Neuronal stem cell (in vitro differentiated cells): ENCODE measurements around the gene SNRNP35.

ENCODE experiments used
- DNase-seq: peaks from one replicate; pipeline ENCODE4 v3.0.0-alpha.2; 2013; ENCODE audit warnings: low spot score
- H2AFZ ChIP-seq: one replicate; pipeline ENCODE4 v1.6.1; 2013; ENCODE audit warnings: mild to moderate bottlenecking, low read length, inconsistent platforms
- H2AK5ac ChIP-seq: 2 replicates; pipeline ENCODE4 v1.6.1; 2013; ENCODE audit warnings: low read depth, mild to moderate bottlenecking, inconsistent platforms, low read length, moderate library complexity, mixed read lengths
- H2BK120ac ChIP-seq: 2 replicates; pipeline ENCODE4 v1.6.1; 2013; ENCODE audit warnings: low read depth, mild to moderate bottlenecking, inconsistent platforms, low read length, moderate library complexity, mixed read lengths
- H2BK12ac ChIP-seq: one replicate; pipeline ENCODE4 v1.6.1; 2013; ENCODE audit warnings: low read length, inconsistent platforms
- H2BK15ac ChIP-seq: 2 replicates; pipeline ENCODE4 v1.6.1; 2013; ENCODE audit warnings: mild to moderate bottlenecking, low read length, inconsistent platforms, mixed read lengths
- H2BK5ac ChIP-seq: one replicate; pipeline ENCODE4 v1.6.1; 2013; ENCODE audit warnings: inconsistent platforms, mild to moderate bottlenecking, low read length, moderate library complexity
- H3K14ac ChIP-seq: one replicate; pipeline ENCODE4 v1.6.1; 2013; ENCODE audit warnings: low read length, inconsistent platforms
- H3K18ac ChIP-seq: 2 replicates; pipeline ENCODE4 v1.6.1; 2013; ENCODE audit warnings: low read length, inconsistent platforms
- H3K23ac ChIP-seq: 2 replicates; pipeline ENCODE4 v1.6.1; 2013; ENCODE audit warnings: low read depth, mild to moderate bottlenecking, mixed read lengths, low read length, inconsistent platforms; ENCODE audit not compliant: poor library complexity
- H3K27ac ChIP-seq: replicated peaks from 3 replicates; pipeline ENCODE4 v1.5.1; 2013; ENCODE audit warnings: low read length, inconsistent platforms
- H3K27me3 ChIP-seq, 3 experiments: 2 replicates each; pipeline ENCODE4 v1.6.1; 2013; ENCODE audit warnings: low read length in 3 of 3, mild to moderate bottlenecking in 2 of 3, inconsistent platforms in 1 of 3, low read depth in 1 of 3, mixed read lengths in 1 of 3, moderate library complexity in 1 of 3; ENCODE audit not compliant: control insufficient read depth in 3 of 3, insufficient read depth in 3 of 3
- H3K36me3 ChIP-seq, 2 donors: replicated peaks in 1 of 2; 2 replicates each; pipeline ENCODE4 v1.6.1; 2013; ENCODE audit warnings: low read length in 2 of 2; ENCODE audit not compliant: control insufficient read depth in 2 of 2, insufficient read depth in 2 of 2
- H3K4ac ChIP-seq: 2 replicates; pipeline ENCODE4 v1.6.1; 2013; ENCODE audit warnings: inconsistent platforms, mild to moderate bottlenecking, low read length, moderate library complexity
- H3K4me1 ChIP-seq, 2 donors: 1 replicate in 1 of 2; 2 replicates in 1 of 2; pipeline ENCODE4 v1.6.1; 2013; ENCODE audit warnings: low read length in 2 of 2, low read depth in 1 of 2; ENCODE audit not compliant: control insufficient read depth in 2 of 2, insufficient read depth in 1 of 2
- H3K4me2 ChIP-seq: one replicate; pipeline ENCODE4 v1.6.1; 2013; ENCODE audit warnings: mild to moderate bottlenecking, low read length, inconsistent platforms; ENCODE audit not compliant: insufficient read depth, poor library complexity, severe bottlenecking
- H3K4me3 ChIP-seq, 2 donors: 2 replicates each; pipeline ENCODE4 v1.5.1; 2013; ENCODE audit warnings: low read length in 2 of 2, mild to moderate bottlenecking in 2 of 2, inconsistent platforms in 1 of 2, moderate library complexity in 1 of 2
- H3K79me1 ChIP-seq: one replicate; pipeline ENCODE4 v1.6.1; 2013; ENCODE audit warnings: low read depth, mild to moderate bottlenecking, inconsistent platforms, low read length, moderate library complexity
- H3K9ac ChIP-seq: one replicate; pipeline ENCODE4 v1.6.1; 2013; ENCODE audit warnings: mild to moderate bottlenecking, low read depth, low read length, inconsistent platforms; ENCODE audit not compliant: poor library complexity
- H3K9me3 ChIP-seq, 2 donors: replicated peaks in 1 of 2; 2 replicates each; pipeline versions ENCODE3 to v1.6.1; 2013; ENCODE audit warnings: low read length in 2 of 2, mild to moderate bottlenecking in 2 of 2, inconsistent platforms in 1 of 2, low read depth in 1 of 2, mixed read lengths in 1 of 2, moderate library complexity in 1 of 2; ENCODE audit not compliant: control insufficient read depth in 2 of 2, insufficient read depth in 1 of 2
- H4K8ac ChIP-seq: one replicate; pipeline ENCODE4 v1.6.1; 2013; ENCODE audit warnings: low read depth, mild to moderate bottlenecking, inconsistent platforms, low read length, moderate library complexity
- H4K91ac ChIP-seq: one replicate; pipeline ENCODE4 v1.6.1; 2013; ENCODE audit warnings: low read length, low read depth, mild to moderate bottlenecking, inconsistent platforms; ENCODE audit not compliant: poor library complexity
- WGBS, 2 donors: extraction: QIAGEN DNeasy Blood & Tissue Kit; methylation state at CpG; one replicate each; pipeline ENCODE4 v1.1.7; 2013; ENCODE audit warnings: missing lambda C conversion rate in 2 of 2, mixed read lengths in 1 of 2; ENCODE audit not compliant: insufficient read length in 2 of 2, insufficient replicate concordance in 1 of 2; ENCODE audit errors: extremely low coverage in 2 of 2; 5-methylcytosine and 5-hydroxymethylcytosine counted together

Gene SNRNP35

DNA sequence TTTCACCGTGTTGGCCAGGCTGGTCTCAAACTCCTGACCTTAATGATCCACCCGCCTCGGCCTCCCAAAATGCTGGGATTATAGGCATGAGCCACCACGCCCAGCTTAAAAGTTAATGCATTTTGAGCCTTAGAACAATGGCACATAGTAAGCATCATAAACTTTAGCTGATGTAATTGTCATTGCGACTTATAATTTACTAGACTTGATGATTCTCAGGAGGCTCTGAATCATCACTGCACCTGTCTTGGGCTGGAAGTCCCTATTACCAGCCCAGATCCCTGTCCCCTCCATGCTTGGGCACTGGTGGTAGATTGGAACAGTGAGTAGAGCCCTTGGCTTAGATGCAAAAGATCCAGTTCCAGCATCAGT lies 47.9 kb upstream of the SNRNP35 start:
- H3K36me3 ChIP-seq, result peaks cover 12 to 47% of the 10 kb centered on the region in 2 donors
- no peak overlapping the region for H3K14ac ChIP-seq
- peaks cover 2% of the 10 kb centered on the region for H3K79me1 ChIP-seq
- H3K18ac ChIP-seq, result no peak overlapping the region
- no peak overlapping the region for H4K91ac ChIP-seq
- H2AK5ac ChIP-seq, result no peak overlapping the region
- H3K4me1 ChIP-seq, result no peaks in the 10 kb centered on the region
- no peak overlapping the region for H3K4me2 ChIP-seq
- no peak overlapping the region for H4K8ac ChIP-seq
- no CpG with 5 or more reads among the region's 5 CpGs for WGBS, 2 donors
- no peak overlapping the region for H3K4me3 ChIP-seq
- no peak overlapping the region for H2BK120ac ChIP-seq
- no peaks in the 10 kb centered on the region for H3K27me3 ChIP-seq
- H2BK5ac ChIP-seq, result no peak overlapping the region
- no peak overlapping the region for H2BK15ac ChIP-seq
- no peak overlapping the region for H3K4ac ChIP-seq
- no peak overlapping the region for H2AFZ ChIP-seq
- H3K23ac ChIP-seq, result no peak overlapping the region
- H3K27ac ChIP-seq, result no peak overlapping the region
- DNase-seq, result no peak
- no peak overlapping the region for H3K9ac ChIP-seq
- no peak overlapping the region for H2BK12ac ChIP-seq
- H3K9me3 ChIP-seq, result no peaks in the 10 kb centered on the region

DNA sequence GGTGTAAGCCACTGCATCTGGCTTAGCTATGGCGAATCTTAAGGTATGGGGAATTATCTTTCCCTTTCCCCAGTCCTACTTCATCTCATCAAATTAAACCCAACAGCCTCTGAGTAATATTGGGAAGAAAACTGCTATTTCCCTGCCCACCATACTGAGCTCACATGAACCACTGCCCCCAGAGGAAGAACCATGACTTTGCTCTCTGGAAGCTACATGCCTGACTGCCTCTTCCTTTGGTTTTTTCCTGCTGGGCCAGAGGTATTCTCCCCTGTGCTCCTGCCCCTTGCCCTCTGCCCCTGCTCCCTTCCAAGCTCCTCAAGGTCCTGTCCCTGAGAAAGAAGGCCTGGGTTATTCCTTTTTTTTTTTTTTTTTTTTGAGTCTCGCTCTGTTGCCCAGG lies 36.6 kb upstream of the SNRNP35 start:
- no peak overlapping the region for H2BK12ac ChIP-seq
- no peaks in the 10 kb centered on the region for H3K4me1 ChIP-seq
- peaks cover 0 to 3% of the 10 kb centered on the region in 2 donors for H3K9me3 ChIP-seq
- no CpG with 5 or more reads among the region's 2 CpGs for WGBS, 2 donors
- no peak overlapping the region for H3K4me2 ChIP-seq
- DNase-seq, result no peak
- no peak overlapping the region for H3K27ac ChIP-seq
- no peak overlapping the region for H4K91ac ChIP-seq
- no peak overlapping the region for H2BK5ac ChIP-seq
- no peak overlapping the region for H3K4ac ChIP-seq
- no peaks in the 10 kb centered on the region for H3K27me3 ChIP-seq
- H2BK120ac ChIP-seq, result no peak overlapping the region
- no peak overlapping the region for H3K14ac ChIP-seq
- no peak overlapping the region for H2BK15ac ChIP-seq
- no peak overlapping the region for H3K23ac ChIP-seq
- H2AK5ac ChIP-seq, result no peak overlapping the region
- H3K18ac ChIP-seq, result no peak overlapping the region
- H3K36me3 ChIP-seq, result peaks cover 2 to 10% of the 10 kb centered on the region in 2 donors
- H2AFZ ChIP-seq, result no peak overlapping the region
- peaks cover 1% of the 10 kb centered on the region for H3K79me1 ChIP-seq
- H3K9ac ChIP-seq, result no peak overlapping the region
- no peak overlapping the region for H4K8ac ChIP-seq
- no peak overlapping the region for H3K4me3 ChIP-seq

DNA sequence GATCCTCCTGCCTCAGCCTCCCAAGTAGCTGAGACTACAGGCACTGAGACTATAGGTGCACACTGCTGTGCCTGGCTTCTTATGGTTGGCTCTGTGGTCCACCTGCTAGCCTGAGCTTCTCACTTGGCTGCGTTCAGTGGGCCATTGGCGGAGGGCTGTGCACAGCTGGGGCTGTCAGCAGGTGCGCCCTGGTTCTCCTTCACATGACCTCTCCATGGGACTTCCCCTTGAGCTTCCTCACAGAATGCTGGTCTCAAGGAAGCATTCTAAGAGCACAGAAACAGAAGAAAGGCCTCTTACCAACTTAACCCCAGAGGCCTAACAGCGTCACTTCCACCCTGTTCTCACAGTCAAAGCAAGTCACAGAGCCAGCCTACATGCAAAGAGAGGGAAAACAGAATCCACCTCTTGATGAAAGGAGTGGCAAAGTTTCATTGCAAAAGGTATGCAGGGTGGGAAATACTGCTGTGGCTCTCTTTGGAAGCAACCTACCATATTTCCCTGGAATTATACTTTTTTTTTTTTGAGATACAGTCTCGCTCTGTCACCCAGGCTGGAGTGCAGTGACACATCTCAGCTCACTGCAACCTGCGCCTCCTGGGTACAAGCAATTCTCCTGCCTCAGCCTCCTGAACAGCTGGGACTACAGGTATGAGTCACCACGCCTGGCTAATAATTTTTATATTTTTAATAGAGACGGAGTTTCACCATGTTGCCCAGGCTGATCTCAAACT lies 30.7 kb upstream of the SNRNP35 start:
- Histone ChIP-seq H3K14ac (peak overlapping the region; percentile 98), H2AFZ (no peak overlapping the region), H3K18ac (no peak overlapping the region), H3K23ac (peak overlapping the region; percentile 47), H3K27ac (no peak overlapping the region), H3K9me3 (peaks cover 0 to 3% of the 10 kb centered on the region in 2 donors), H2AK5ac (no peak overlapping the region), H3K9ac (peak overlapping the region; percentile 67), H3K79me1 (peaks cover 1% of the 10 kb centered on the region), H2BK5ac (no peak overlapping the region), H2BK12ac (no peak overlapping the region), H3K4ac (no peak overlapping the region), H2BK120ac (no peak overlapping the region), H3K4me3 (no peak overlapping the region), H3K4me2 (no peak overlapping the region), H3K36me3 (peaks cover 2 to 12% of the 10 kb centered on the region in 2 donors), H4K91ac (no peak overlapping the region), H2BK15ac (no peak overlapping the region), H4K8ac (peak overlapping the region; percentile 95), H3K4me1 (no peaks in the 10 kb centered on the region), H3K27me3 (no peaks in the 10 kb centered on the region)
- no CpG with 5 or more reads among the region's 8 CpGs for WGBS, 2 donors
- DNase-seq, result no peak

DNA sequence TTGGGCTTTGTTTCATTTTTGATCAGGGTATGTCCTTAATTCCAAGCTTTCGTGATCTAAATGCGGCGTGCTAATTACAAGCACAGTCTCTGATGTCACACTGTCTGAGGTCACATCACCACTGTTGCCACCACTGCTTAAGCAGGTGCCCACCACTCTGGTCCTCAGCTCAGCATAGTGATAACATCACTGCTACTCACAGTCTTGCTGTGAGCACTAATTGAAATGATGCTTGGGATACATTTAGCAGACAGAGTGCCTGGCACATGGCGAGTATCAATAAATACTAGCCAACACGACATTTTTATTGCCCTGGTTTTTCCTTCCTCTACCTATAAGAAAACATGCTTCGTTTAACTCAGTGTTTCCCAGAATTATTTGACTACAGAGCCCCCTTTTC lies 29.3 kb upstream of the SNRNP35 start:
- no peaks in the 10 kb centered on the region for H3K4me1 ChIP-seq
- no peak overlapping the region for H3K23ac ChIP-seq
- no peak overlapping the region for H4K8ac ChIP-seq
- H3K36me3 ChIP-seq, result peaks cover 2 to 5% of the 10 kb centered on the region in 2 donors
- no peak overlapping the region for H3K18ac ChIP-seq
- no peak overlapping the region for H4K91ac ChIP-seq
- H3K79me1 ChIP-seq, result no peaks in the 10 kb centered on the region
- no CpG with 5 or more reads among the region's 6 CpGs for WGBS, 2 donors
- H3K9ac ChIP-seq, result no peak overlapping the region
- no peak overlapping the region for H3K14ac ChIP-seq
- no peak overlapping the region for H3K4ac ChIP-seq
- no peak overlapping the region for H2BK120ac ChIP-seq
- H3K27ac ChIP-seq, result no peak overlapping the region
- no peak overlapping the region for H3K4me3 ChIP-seq
- H2AFZ ChIP-seq, result no peak overlapping the region
- H3K27me3 ChIP-seq, result no peaks in the 10 kb centered on the region
- no peak overlapping the region for H2BK15ac ChIP-seq
- no peak overlapping the region for H2BK12ac ChIP-seq
- H2AK5ac ChIP-seq, result no peak overlapping the region
- no peak for DNase-seq
- H3K4me2 ChIP-seq, result no peak overlapping the region
- peaks cover 0 to 3% of the 10 kb centered on the region in 2 donors for H3K9me3 ChIP-seq
- H2BK5ac ChIP-seq, result no peak overlapping the region
